ENCODE results near the gene RCOR3.

DNA sequence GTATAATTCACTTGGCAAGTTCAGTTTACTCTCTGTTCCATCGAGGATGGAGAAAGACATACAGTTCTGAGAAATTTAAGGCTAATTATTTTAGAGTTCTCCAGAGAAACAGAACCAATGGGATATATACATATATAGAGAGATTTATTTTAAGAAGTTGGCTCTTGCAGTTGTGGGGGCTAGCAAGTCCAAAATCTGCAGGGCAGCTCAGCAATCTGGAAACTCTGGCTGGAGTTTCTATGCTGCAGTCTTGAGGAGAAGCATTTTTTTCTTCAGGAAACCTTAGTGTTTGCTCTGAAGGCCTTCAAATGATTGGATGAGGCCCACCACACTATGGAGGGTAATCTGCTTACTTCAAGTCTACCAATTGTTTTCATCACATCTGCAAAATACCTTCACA, 102.0 kb downstream of the RCOR3 start:
- TF ChIP-seq ZNF274 (IDR thresholded peaks at IDR 0.05; ENCODE audit: low read depth, low read length) (no peak), SUZ12 (IDR thresholded peaks at IDR 0.05; ENCODE audit: extremely low read depth, insufficient read depth, insufficient read length) (no peak)
